Measurements from ENCODE around the gene PRDM8.

GRCh38 chr4:80171251-80171650, 26.1 kb upstream of the PRDM8 start:
- TF ChIP-seq POLR2A (IDR thresholded peaks at IDR 0.05; ENCODE audit: low read depth, low read length) (no peak), CTCF (conservative IDR thresholded peaks at IDR 0.05; ENCODE audit: low read depth, low read length) (no peak), RAD21 (IDR thresholded peaks at IDR 0.05; ENCODE audit: low read length) (no peak), RCOR1 (IDR thresholded peaks at IDR 0.05; ENCODE audit: insufficient replicate concordance, low read length) (no peak), MAZ (IDR thresholded peaks at IDR 0.05; ENCODE audit: borderline replicate concordance, low read depth, low read length) (no peak), SMC3 (IDR thresholded peaks at IDR 0.05; ENCODE audit: low read depth, low read length) (no peak), BHLHE40 (IDR thresholded peaks at IDR 0.05; ENCODE audit: low read depth, low read length) (no peak), ELK1 (IDR thresholded peaks at IDR 0.05; ENCODE audit: borderline replicate concordance, low read depth, low read length) (no peak), RFX5 (IDR thresholded peaks at IDR 0.05; ENCODE audit: low read depth, low read length) (no peak), CEBPB (IDR thresholded peaks at IDR 0.05; ENCODE audit: low read depth, low read length) (no peak)
- TF ChIP-seq, protein P1, sequence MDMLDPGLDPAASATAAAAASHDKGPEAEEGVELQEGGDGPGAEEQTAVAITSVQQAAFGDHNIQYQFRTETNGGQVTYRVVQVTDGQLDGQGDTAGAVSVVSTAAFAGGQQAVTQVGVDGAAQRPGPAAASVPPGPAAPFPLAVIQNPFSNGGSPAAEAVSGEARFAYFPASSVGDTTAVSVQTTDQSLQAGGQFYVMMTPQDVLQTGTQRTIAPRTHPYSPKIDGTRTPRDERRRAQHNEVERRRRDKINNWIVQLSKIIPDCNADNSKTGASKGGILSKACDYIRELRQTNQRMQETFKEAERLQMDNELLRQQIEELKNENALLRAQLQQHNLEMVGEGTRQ (IDR thresholded peaks at IDR 0.05; ENCODE audit: low read depth, low read length), result no peak
